D721Med (cell line): ENCODE data around the gene VSTM5.
"Not testable (repeated sequence)": the region's sequence is repeated elsewhere in the genome, so short reads cannot be mapped to it uniquely, and the experiment has no call there.

Source experiments
- DNase-seq: peaks from one replicate; pipeline ENCODE4 v3.0.0; 2011; ENCODE audit warnings: low spot score; ENCODE audit not compliant: insufficient read length
- FAIRE-seq: peaks from 2 replicates; lab custom pipeline; 2011; peaks lifted over from hg19 to GRCh38; lab: Jason Lieb, UNC
- CTCF ChIP-seq: IDR thresholded peaks from 2 replicates; pipeline ENCODE4 v1.5.1; 2012; ENCODE audit warnings: mild to moderate bottlenecking, control low read depth; ENCODE audit not compliant: insufficient read depth; ENCODE audit errors: missing control alignments

Gene VSTM5

GRCh38 chr11:93850594-93851018 is at the start of gene VSTM5:
TSS of gene VSTM5 (minus strand) at chr11:93850618. CDS start at chr11:93850502, 116 bp downstream.
- DNase-seq = no peak
- TF ChIP-seq CTCF = no peak
- FAIRE-seq = no peak

- no peak for DNase-seq
- TF ChIP-seq CTCF = peak; percentile 76
- FAIRE-seq = no peak
These were observed 44.9 kb upstream of the VSTM5 start for GRCh38 chr11:93895106-93895862.

GRCh38 chr11:93890391-93891051 is 40.1 kb upstream of the VSTM5 start:
- FAIRE-seq (no peak), DNase-seq (no peak)
- TF ChIP-seq CTCF = no peak

- no peak for TF ChIP-seq CTCF
- DNase-seq (no peak), FAIRE-seq (no peak)
These were observed 36.7 kb upstream of the VSTM5 start for GRCh38 chr11:93887111-93887510.

GRCh38 chr11:93879114-93879513 is 28.7 kb upstream of the VSTM5 start:
- DNase-seq, FAIRE-seq: not testable (repeated sequence)

GRCh38 chr11:93875637-93876036 is 25.2 kb upstream of the VSTM5 start:
- no peak for DNase-seq
- FAIRE-seq = no peak
- TF ChIP-seq CTCF = no peak

GRCh38 chr11:93871526-93871925 is 21.1 kb upstream of the VSTM5 start:
- no peak for TF ChIP-seq CTCF
- FAIRE-seq (no peak), DNase-seq (no peak)
